ENCODE measurements around the gene RGS7.

RGS7 gene

DNA sequence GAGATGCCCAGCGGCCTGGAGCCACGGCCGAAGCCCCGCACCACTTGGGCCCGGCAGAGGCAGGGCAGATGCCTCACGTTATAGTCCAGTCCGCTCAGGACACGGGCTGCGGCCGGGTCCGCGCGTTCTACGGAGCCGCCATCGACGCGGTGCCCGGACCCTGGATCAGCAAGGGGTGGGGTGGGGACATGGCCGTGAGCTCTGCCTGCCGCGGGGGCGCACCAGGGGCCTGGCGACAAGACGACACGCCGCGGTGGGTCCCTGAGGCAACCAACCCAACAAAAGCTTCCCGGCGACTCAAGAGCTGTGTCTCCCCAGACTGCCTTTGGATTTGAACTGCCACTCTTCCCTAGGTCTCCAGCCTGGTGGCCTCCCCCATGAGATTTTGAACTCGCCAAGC lies 533.6 kb downstream of the RGS7 start:
- TF ChIP-seq, protein P1, sequence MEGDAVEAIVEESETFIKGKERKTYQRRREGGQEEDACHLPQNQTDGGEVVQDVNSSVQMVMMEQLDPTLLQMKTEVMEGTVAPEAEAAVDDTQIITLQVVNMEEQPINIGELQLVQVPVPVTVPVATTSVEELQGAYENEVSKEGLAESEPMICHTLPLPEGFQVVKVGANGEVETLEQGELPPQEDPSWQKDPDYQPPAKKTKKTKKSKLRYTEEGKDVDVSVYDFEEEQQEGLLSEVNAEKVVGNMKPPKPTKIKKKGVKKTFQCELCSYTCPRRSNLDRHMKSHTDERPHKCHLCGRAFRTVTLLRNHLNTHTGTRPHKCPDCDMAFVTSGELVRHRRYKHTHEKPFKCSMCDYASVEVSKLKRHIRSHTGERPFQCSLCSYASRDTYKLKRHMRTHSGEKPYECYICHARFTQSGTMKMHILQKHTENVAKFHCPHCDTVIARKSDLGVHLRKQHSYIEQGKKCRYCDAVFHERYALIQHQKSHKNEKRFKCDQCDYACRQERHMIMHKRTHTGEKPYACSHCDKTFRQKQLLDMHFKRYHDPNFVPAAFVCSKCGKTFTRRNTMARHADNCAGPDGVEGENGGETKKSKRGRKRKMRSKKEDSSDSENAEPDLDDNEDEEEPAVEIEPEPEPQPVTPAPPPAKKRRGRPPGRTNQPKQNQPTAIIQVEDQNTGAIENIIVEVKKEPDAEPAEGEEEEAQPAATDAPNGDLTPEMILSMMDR (IDR thresholded peaks at IDR 0.05; ENCODE audit: control insufficient read depth, insufficient read depth, low read depth, low read length, missing control alignments), result no peak
- DNase-seq (ENCODE audit: low read depth), result no peak
- H3K4me3 ChIP-seq (ENCODE audit: control insufficient read depth, low read depth, low read length), result no peak overlapping the region

DNA sequence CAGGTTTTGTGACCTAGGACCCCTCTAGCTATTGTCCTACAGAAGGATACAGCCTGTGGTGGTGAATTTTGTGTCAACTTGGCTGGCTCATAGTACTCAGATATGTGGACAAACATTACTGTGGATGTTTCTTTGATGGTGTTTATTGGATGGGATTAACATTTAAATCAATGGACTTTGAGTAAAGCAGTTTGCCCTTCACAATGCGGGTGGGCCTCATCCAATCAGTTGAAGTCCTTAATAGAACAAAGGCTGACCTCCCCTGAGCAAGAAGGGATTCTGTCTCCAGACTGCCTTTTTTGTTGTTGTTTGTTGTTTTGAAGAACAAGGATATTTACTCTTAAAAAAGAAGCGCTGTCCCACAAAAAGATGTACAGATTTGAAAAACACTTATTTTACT lies 535.1 kb downstream of the RGS7 start:
- TF ChIP-seq, protein P1 (IDR thresholded peaks at IDR 0.05; ENCODE audit: control insufficient read depth, insufficient read depth, low read depth, low read length, missing control alignments), result no peak
- no peak for DNase-seq (ENCODE audit: low read depth)
- no peak overlapping the region for H3K4me3 ChIP-seq (ENCODE audit: control insufficient read depth, low read depth, low read length)

- TF ChIP-seq, protein P1 (IDR thresholded peaks at IDR 0.05; ENCODE audit: control insufficient read depth, insufficient read depth, low read depth, low read length, missing control alignments), result no peak
- H3K4me3 ChIP-seq (ENCODE audit: control insufficient read depth, low read depth, low read length), result no peak overlapping the region
- DNase-seq (ENCODE audit: low read depth), result no peak
These were observed 536.2 kb downstream of the RGS7 start for GRCh38 chr1:240820816-240821215.

GRCh38 chr1:240816472-240816871 lies 540.5 kb downstream of the RGS7 start:
- TF ChIP-seq, protein P1 (IDR thresholded peaks at IDR 0.05; ENCODE audit: control insufficient read depth, insufficient read depth, low read depth, low read length, missing control alignments), result no peak
- no peak overlapping the region for H3K4me3 ChIP-seq (ENCODE audit: control insufficient read depth, low read depth, low read length)
- no peak for DNase-seq (ENCODE audit: low read depth)

DNA sequence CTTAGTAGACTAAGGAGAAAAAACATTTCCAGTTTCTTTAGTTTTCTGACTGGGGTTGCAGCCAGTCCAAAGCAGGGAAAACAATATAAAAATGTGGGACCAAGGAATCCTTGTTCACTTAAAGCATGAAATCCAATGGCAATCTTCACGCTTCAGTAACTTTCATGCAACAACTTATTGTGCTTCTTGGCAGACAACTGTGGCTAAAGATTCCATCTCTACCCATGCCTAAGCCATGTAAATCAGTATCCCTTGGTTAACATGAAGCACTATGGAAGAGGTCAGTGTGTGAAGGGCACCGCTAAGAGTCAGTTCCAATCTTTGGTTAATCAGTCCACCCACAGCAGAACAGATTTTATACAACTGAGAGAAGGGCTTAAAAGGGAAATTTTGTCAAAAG lies 543.3 kb downstream of the RGS7 start:
- DNase-seq (ENCODE audit: low read depth), result no peak

DNA sequence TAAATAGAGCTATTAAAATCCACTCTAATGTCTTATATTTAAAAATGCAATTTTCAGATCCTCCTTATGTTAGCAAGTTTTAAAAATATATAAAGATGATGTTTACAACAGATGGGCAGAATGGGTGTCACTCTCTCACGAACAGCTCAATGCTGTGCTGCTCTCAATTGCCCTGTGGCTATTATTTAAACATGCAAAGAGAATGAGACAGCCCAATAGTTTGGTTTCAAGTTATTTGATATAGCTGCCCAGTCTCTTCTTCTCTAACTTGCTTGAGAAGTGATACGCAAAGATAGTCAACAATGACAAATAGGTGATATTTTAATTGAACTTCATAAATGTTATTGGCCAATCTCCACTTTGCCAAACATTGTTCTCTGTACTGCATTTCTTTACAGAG lies 545.7 kb downstream of the RGS7 start:
- no peak overlapping the region for H3K4me3 ChIP-seq (ENCODE audit: control insufficient read depth, low read depth, low read length)
- DNase-seq (ENCODE audit: low read depth), result no peak
- TF ChIP-seq, protein P1 (IDR thresholded peaks at IDR 0.05; ENCODE audit: control insufficient read depth, insufficient read depth, low read depth, low read length, missing control alignments), result no peak

More for the DNA sequence above, 543.3 kb downstream of the RGS7 start:
- no peak overlapping the region for H3K4me3 ChIP-seq (ENCODE audit: control insufficient read depth, low read depth, low read length)
- TF ChIP-seq, protein P1 (IDR thresholded peaks at IDR 0.05; ENCODE audit: control insufficient read depth, insufficient read depth, low read depth, low read length, missing control alignments), result no peak

DNA sequence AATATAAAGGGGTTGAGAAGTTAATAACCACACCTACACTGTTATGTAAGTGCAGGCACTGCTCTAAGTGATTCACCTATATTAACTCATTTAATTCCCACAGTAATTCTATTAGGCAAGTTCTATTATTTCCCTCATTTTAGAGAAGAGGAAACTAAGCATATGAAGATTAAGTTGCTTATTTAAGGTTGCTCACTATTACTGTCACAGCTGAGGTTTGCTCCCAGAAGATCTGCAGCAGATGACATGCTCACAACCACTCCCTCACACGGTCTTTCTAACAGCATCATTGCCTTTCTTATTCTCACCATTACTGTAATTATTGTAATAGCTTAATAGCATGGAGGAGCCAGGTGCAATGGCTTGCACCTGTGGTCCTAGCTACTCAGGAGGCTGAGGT lies 548.6 kb downstream of the RGS7 start:
- H3K4me3 ChIP-seq (ENCODE audit: control insufficient read depth, low read depth, low read length), result no peak overlapping the region
- TF ChIP-seq, protein P1 (IDR thresholded peaks at IDR 0.05; ENCODE audit: control insufficient read depth, insufficient read depth, low read depth, low read length, missing control alignments), result no peak
- no peak for DNase-seq (ENCODE audit: low read depth)

Data from AG09309 (cell line).